GM19397 (cell line): ENCODE results near the gene PPP1R2.
A peak's percentile ranks its signal among the peaks of the same experiment; 100 is the strongest.

ENCODE experiments used
- ATAC-seq: cut with Tn5 transposase; IDR thresholded peaks from one replicate; pipeline ENCODE4 v1.9.1; 2021; ENCODE audit warnings: mild to moderate bottlenecking, moderate library complexity; ENCODE audit not compliant: unreplicated experiment

PPP1R2 gene

DNA sequence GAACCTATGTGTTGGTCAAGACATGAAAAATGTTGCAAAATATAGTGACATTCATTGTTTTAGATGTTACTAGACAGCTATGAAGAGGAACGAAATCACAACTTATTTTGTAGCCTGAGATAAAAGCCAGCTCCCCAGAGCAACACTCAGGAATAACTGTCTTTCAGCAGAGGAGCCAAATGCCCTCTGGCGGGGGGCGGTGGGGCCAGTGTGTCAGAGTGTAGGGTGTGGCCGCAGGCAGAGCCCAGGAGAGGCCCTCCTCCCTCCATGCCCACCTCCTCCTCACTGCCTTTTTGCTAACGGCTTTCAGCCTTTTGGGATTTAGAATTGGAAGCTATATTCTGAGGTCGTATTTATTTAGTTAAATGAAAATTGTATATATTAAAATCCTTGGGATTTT is 23.7 kb upstream of the PPP1R2 start:
- no peak for ATAC-seq

DNA sequence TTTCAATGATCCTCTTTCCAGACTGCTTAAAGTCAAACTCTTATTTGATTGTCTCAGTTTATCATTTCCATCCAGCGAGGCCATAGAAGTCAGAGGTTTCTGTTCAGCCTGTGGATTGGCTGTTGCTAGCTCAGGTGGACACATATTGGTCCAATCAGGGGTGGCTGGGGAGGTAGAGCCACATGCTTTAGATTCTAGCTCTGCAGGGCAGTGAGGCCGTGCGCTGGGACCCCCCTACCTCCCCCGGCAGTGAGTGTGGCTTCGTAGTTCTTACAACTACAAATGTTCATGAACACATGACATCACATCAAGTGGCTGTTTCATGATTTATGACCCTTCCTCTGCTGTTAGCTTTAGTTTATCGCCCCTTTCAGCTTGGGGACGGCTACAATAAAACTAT is 22.6 kb upstream of the PPP1R2 start:
- ATAC-seq = no peak

GRCh38 chr3:195563317-195563716 is 20.2 kb upstream of the PPP1R2 start:
- ATAC-seq = no peak

DNA sequence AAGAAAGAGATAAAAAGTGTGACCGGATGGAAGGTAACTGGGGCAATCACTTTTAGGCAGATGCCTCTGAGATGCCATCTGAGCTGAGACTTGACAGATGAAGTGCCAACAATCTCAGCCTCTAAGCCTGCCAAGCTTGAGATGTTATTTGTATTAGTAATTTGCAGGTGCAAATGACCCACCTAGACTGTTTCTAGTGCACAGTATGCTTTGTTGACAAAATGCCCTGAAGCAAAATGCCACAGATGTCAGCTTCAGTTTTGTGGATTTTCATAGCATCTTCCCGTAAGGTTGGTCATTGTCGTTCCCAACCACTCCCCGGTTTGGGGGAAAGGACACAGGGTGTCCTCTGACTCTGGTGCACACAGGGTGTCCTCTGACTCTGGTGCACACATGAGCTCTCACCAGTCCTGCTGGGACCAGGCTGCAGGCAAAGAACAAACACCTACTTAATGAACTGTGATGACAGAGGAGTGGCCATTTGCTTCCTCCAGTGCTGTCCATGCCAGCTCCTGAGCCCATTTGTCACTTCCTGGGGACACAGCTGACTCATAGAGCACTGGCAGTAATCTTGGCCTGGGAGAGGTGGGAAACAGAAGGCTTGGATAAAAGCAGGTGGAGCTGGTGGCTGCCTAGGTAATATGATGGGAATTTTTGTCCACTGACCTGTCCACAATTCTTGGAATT is 16.7 kb upstream of the PPP1R2 start:
- no peak for ATAC-seq

DNA sequence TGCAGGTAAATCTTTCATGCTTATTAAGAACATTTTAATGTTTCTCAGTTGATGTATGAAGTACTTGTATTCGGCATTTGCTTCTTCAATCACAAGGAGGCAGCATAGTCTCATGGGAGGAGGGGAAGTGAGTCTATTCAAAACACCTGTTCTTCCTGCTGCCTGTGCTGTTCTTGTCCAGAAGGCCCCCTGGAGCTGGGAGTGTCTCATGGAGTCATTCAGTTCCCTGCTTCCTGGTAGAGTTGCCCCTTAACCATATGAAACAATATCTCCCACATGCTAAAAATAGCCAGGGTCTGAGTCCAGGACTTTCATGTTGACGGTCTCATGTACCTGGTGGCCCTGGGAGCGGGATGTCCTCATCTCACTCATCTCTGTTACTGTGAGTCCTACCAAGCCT is 15.5 kb upstream of the PPP1R2 start:
- ATAC-seq = no peak

DNA sequence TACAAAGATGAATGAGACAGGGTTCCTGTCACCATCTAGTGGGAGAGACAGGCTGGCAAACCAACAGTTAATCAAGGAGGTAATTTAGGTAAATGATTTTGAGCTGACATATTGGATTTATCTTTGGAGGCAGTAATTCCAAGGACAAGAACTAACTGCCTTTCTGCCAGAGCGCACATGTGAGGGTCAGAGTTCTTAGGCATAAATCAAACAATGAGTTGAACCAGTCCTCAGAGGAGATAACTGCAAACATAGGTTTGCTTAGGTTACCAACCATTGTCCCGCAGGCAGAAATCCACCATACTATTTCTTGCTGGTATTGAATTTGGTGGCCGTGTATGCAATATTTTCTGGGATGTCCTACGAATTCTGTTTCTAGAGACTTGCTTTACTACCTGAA is 14.2 kb upstream of the PPP1R2 start:
- ATAC-seq = no peak

DNA sequence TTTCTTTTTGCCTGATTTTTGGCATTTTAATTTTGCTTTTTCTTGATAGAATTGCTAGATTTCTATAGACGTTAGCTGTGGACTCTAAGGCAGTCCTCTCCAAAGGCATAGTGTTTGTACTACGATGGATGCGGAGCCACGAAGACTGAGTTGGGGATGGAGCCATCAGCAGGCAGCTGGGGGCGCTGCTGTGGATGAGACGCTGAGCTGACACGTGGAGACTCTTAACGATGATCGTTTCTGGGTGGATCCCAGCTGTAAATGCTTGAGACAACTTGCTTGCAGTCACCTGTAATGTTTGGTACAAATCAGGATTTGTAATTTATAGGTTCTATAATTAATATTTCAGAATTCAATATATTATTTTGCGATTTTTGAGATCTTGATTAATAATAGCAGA is 13.3 kb upstream of the PPP1R2 start:
- ATAC-seq = no peak

DNA sequence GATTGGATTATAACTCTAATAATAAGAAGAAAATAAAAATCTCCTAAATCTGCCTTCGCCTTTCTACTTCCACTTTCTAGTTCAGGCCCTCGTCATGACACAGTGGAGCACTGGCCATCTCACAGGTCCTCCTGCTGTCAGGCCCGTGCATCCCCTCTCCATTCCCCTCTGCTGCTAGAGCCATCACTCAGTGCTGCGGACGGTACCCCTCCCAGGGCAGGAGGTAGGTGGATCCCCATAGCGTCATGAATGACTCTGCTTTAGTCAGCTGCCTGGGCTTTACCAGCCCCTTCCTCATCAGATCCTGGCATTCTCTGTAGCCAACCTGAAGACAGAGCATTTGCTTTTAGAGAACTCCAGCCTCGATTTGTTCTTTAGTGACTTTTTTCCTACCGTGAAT is 12.0 kb upstream of the PPP1R2 start:
- no peak for ATAC-seq

GRCh38 chr3:195554458-195554857 is 11.3 kb upstream of the PPP1R2 start:
- ATAC-seq = no peak

DNA sequence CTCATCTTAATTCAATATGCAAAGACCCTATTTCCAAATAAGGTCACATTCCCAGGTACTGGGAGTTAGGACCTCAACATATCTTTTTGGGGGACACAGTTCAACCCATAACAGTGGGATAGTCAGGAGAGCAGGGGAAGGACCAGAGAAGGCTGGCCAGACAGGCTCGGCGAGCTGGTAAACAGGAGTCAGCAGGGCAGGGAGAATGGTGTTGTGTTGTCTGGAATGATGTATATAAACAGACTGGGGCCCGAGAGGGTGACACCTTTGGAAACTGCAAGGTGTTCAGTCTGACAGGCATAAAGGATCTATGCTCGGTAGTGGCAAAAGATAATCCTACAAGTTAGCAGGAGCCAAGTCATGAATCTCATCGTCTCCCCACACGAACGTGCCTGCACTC is 10.1 kb upstream of the PPP1R2 start:
- no peak for ATAC-seq

DNA sequence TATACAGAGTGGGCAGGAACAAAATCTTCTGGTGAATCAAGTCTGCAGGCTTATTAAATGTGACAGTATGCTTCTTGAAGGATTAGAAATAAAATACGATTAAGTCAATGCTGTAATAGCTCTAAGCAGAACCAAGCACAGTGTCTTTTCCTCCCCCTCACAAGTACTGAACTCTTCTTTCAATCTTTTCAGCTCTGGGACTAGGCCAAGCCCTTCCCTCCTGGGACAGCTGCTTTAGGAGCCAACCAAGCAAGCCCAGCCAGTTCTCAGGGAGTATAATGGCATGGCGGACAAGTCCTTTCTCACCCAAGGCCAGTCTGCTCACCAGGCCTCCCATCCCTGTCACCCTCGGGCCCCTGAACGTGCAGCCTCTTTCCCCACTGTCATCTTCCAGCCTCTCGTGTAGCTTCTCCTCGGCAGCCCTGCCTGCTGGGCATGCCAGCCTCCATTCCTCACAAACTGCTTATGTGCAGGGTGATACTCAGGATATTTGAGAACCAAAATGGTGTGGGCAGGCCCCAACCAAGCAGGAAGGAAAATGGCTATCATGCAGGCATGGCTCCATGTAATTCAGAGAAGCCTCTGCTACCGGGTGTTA is 8.4 kb upstream of the PPP1R2 start:
- ATAC-seq = no peak

DNA sequence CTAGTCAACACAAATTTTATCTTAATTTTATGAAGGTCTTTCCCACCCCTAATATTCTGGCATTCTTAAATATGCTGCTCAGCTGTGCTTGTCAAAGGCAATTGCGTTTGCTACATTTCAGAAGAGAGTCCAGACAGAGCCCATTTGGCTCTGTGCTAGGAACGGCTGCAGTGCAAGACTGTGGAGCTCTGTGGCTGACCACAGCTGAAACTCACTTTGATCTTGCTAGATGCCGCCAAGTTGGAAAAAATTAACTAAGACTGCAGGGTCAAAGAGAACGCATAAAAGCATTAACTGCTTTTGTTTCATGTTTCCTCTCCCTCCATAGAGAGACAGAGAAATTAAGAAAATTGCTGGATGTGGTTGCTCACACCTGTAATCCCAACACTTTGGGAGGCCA is 7.6 kb upstream of the PPP1R2 start:
- ATAC-seq = peak; percentile 47

GRCh38 chr3:195549931-195550519 is 6.9 kb upstream of the PPP1R2 start:
- peak; percentile 77 for ATAC-seq

DNA sequence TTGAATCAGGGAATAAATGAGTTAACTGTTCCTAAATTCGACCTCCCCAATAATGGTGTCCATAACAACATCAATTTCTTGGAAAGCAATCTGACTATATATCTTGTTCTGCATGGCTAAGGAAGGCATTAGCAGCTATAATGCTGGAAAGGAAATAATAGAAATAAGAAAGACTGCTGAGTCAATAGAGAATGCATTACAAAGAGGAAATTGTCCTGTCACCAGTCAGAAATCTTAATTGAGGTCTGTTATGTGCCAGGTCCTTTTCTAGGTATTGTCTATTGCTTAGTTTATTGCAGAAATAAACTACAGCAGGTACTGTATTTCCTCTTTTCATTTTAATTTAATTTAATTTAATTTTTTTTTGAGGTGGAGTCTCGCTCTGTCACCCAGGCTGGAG is 5.9 kb upstream of the PPP1R2 start:
- no peak for ATAC-seq

- no peak for ATAC-seq
Observed at GRCh38 chr3:195548501-195548900, 5.4 kb upstream of the PPP1R2 start.

DNA sequence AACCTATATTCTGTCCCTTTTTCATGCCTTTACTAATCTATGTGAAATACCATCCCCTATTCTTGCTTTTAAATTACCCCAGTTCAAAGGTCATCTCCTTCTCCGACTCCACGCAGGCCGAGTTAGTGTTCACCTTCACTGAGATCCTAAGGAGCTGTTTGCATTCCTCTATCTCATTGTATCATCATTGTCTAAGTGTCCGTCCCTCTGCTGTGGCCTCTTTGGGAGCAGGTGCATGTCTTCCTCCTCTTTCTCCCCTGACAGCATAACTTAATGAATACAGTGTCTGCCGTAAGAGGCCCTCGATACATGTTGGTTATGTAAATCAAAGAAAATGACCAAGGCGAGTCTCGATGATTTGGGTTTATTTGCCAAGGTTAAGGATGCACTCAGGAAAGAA is 4.9 kb upstream of the PPP1R2 start:
- ATAC-seq = no peak

DNA sequence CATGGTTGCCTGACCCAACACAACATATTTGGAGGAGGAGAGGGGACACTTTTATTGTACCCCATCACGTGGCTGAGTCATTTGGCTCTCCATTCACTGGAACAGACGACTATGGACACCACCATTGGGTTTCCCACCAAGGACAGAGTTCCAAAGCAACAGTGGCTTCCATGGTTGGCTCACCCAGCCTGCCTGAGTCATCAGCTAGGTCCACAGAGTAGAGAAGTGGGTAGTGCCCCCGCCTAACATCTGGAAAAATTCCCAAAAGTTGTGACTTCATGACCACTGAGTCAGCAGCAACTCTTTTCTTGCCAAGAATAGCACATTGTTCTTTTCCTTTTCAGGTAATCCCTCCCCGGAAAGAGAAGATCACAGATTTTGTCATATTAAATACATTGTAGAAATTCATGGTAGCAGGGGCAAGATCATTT is 3.0 kb upstream of the PPP1R2 start:
- ATAC-seq = no peak

DNA sequence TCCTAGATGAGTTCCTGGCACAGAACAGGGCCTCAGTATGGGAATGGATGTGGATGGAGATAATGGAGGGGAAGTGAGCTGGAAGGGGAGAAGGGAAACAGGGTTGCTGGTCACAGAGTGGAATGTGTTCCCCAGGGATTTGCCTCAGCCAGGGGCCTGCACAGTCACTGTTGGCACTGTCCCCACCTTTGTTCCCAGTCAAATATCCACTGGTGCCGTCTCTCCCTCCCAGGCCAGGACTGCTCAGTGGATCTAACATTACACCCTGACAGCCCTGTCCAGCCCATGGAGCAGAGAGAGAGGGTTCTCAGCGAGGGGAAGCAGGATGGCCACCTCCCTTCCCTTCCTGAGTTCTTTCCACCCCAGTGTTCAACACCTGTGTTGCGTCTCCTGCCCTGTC is 1.5 kb upstream of the PPP1R2 start:
- no peak for ATAC-seq

DNA sequence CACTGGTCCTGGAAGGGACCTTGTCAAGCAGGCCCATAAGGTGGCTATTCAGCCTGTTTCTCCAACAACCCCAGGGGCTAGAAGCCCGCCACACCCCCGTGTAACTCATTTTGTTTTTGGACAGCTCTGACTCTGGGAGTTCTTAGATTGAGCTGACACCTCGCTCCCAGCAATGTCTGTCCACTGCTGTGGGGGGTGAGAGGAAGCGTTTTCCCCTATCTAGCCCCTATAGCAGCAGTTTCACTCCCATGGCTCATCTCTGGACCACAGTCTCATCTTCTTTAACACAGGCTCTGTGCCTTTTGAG is 1.1 kb upstream of the PPP1R2 start:
- no peak for ATAC-seq

DNA sequence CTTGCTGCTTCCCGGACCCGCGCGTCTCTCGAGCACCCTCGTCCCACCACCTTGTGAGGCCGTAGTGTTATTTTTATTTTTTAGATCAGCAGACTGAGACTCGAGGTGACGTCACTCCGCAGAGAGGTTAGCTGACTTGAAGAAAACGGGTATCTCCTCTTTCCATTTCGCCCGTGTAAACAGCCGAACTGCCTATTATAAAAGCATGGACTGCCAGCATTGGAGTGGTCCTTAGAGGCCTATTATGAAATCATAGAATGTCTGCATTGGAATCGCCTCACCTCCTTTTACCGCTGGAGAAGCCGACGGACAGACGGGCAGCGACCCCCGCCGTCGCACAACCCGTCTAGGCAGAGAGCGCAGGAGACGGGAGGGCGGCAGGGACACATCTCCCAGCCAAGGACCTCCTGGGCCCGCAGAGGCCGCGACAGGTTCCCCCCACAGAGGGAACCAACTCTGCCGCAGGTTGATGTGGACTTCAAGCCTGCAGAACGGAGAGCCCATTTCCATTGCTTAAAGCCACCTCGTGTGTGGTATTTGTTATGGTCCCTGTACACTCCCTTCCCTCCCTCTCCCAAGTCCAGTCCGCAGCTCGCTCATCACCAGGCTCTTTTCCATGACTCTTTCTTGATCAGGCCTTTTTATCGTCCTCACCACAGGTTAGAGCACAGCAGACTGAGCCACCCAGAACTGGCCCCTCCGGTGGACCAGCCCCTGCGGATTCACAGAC is 540 bp upstream of the PPP1R2 start:
- no peak for ATAC-seq

- ATAC-seq = no peak
Observed at GRCh38 chr3:195542316-195542697, 818 bp downstream of the PPP1R2 start.

GRCh38 chr3:195540511-195540910 is 2.6 kb downstream of the PPP1R2 start:
- no peak for ATAC-seq
